GM18508 (cell line): Measurements from ENCODE around the gene IRF3.
"Not testable (repeated sequence)": the region's sequence is repeated elsewhere in the genome, so short reads cannot be mapped to it uniquely, and the experiment has no call there.

ENCODE experiments used
- ATAC-seq: cut with Tn5 transposase; IDR thresholded peaks from one replicate; pipeline ENCODE4 v1.9.1; 2021; ENCODE audit warnings: moderate number of reproducible peaks; ENCODE audit not compliant: insufficient read depth, unreplicated experiment

Gene IRF3

GRCh38 chr19:49631014-49631588 is 34.6 kb downstream of the IRF3 start:
- ATAC-seq: no peak

- ATAC-seq: no peak
These were observed 36.0 kb downstream of the IRF3 start for GRCh38 chr19:49629659-49630058.

GRCh38 chr19:49626226-49626625 is 39.4 kb downstream of the IRF3 start:
- no peak for ATAC-seq

- no peak for ATAC-seq
These were observed 40.4 kb downstream of the IRF3 start for GRCh38 chr19:49624967-49625910.

GRCh38 chr19:49617860-49618259 is 47.8 kb downstream of the IRF3 start:
- ATAC-seq: not testable (repeated sequence)

- no peak for ATAC-seq
These were observed 48.7 kb downstream of the IRF3 start for GRCh38 chr19:49616945-49617344.

GRCh38 chr19:49616532-49616931 is 49.1 kb downstream of the IRF3 start:
- ATAC-seq: no peak

GRCh38 chr19:49615861-49616260 is 49.8 kb downstream of the IRF3 start:
- no peak for ATAC-seq

- ATAC-seq: no peak
These were observed 51.4 kb downstream of the IRF3 start for GRCh38 chr19:49614096-49614833.

GRCh38 chr19:49613374-49613773 is 52.3 kb downstream of the IRF3 start:
- no peak for ATAC-seq
